Stimulated activated CD8-positive, alpha-beta memory T cell treated with anti-CD3 and anti-CD28 coated beads, Interleukin-12 subunit alpha, Interleukin-12 subunit beta, amount 100 ng/mL, for 24 hours (primary cell): ENCODE results near the gene FBLN5.

Source experiments
- DNase-seq: peaks from one replicate; pipeline ENCODE4 v3.0.0-alpha.2; 2020; ENCODE audit errors: extremely low read depth

The FBLN5 gene

GRCh38 chr14:91831337-91831736, 116.2 kb downstream of the FBLN5 start:
- no peak for DNase-seq

DNA sequence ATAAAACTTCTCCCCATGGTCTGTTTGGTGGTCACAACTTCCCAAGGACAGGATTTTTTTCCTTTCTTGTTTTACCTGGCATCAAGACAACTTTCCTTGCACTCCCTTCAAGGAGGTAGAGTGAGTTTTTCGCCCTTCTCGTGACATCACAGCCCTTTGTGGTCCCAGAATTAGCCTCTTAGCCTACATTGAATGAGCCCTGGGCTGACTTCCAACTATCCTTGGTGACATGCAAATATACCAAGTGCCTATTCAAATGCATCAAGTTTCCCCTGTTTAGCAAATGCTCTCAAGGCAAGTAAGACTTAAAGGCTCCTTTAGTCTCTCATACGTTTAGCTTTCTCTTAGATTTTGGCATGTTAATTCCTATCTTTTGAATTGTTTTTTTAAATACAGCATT, 116.7 kb downstream of the FBLN5 start:
- DNase-seq = no peak

DNA sequence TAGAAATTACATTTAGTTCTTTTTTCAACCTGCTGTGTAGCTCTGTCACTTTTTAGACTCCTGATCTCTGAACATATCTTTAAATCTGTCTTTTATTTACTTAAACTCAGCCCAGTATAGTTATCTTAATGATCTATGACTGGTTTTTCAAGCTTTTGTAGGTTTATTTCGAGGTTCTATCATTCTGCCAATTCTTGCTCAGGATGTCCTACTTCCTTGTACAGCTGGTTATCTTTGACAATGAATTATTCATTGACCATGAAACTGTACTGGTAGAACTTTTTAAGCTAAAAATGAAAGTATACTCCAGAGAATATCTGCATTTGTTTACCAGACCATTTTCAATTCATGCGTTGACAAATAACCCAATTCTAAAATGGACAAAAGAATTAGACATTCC, 118.0 kb downstream of the FBLN5 start:
- DNase-seq = no peak

GRCh38 chr14:91827746-91828145, 119.7 kb downstream of the FBLN5 start:
- no peak for DNase-seq
